GM21529 (cell line): ENCODE data around the gene TUBA8.
"Not testable (repeated sequence)": the region's sequence is repeated elsewhere in the genome, so short reads cannot be mapped to it uniquely, and the experiment has no call there.

Experiments used
- ATAC-seq: cut with Tn5 transposase; IDR thresholded peaks from one replicate; pipeline ENCODE4 v1.9.1; 2021; ENCODE audit not compliant: unreplicated experiment

TUBA8 gene

GRCh38 chr22:18165356-18165755 is 54.7 kb downstream of the TUBA8 start:
- not testable (repeated sequence) for ATAC-seq

- not testable (repeated sequence) for ATAC-seq
These were observed 59.7 kb downstream of the TUBA8 start for GRCh38 chr22:18170284-18170683.

GRCh38 chr22:18172203-18172602 is 61.6 kb downstream of the TUBA8 start:
- not testable (repeated sequence) for ATAC-seq

- ATAC-seq: not testable (repeated sequence)
These were observed 62.2 kb downstream of the TUBA8 start for GRCh38 chr22:18172776-18173175.

GRCh38 chr22:18173441-18173840 is 62.8 kb downstream of the TUBA8 start:
- ATAC-seq: not testable (repeated sequence)
